Activated CD4-positive, CD25-positive, alpha-beta regulatory T cell (primary cell): ENCODE measurements around the gene GPBP1.
"Not testable (repeated sequence)": the region's sequence is repeated elsewhere in the genome, so short reads cannot be mapped to it uniquely, and the experiment has no call there.

Experiments used
- DNase-seq, 4 experiments: peaks; one replicate each; lab custom pipeline; 2025; lab: John Stamatoyannopoulos, UW

Gene GPBP1

DNA sequence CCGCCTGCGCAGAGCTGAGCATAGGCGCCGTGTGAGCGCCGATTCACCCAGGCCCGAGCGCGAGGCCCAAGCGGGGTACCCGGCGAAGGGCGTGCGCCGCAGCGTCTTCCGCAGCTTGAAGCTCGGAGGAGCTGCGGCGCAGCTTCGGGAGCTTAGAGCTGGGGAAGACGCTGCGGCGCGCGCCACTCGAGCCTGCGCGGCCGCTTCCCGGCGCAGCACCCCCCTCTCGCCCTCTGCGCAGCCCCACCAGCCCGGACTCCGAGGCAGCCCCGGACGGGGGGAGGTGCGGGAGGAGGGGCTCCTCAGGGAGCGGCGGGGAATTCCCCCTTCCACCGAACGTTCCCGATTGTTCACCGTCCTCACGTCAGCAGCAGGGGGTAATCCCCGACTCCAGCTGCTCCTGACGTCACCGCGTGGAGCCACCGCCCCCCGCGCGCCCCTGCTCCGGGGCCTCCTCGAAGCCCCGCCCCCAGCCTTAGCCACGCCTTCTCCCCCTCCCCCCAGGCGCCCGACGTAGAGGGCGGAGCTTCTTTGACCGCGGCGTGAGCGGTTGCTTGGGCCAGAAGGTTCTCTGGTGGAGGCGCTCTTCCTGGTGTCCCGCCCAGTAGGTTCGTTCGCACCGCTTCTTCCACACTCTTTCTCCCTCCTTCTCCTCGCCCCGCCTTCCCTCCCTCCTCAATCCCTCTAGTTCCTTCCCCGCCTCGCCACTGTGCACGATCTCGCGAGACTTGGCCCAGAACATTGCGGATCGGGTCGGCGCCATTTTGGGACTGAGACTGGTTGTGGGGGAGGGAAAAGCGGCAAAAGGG lies at the start of gene GPBP1:
GPBP1 (plus strand) TSS at position 741 of the 809 bp plus-strand sequence. CDS start 40,072 bp downstream, outside the sequence.
- DNase-seq: peak; percentile 96 to 99 (median 98)

GRCh38 chr5:57128325-57128724 lies 45.5 kb upstream of the GPBP1 start:
- DNase-seq: no peak

DNA sequence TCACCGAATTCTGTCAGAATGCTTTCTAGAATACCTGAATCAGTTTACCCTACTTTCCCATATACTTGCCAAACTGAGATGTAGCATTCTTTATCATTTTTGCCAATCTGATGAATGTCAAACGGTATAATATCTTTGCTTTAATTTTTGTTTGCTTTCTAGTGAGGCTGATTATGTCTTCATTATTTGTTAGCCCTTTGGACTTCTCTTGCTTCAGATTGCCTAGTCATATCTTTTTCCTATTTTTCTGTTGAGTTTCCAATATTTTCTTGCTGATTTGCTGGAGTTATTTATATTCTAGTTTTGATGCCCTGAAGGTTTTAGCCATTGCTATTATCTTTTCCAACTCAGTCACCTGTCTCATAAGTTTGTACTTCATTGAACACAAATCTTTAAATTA lies 40.3 kb upstream of the GPBP1 start:
- DNase-seq: no peak

- DNase-seq: no peak
These were observed 36.5 kb upstream of the GPBP1 start for GRCh38 chr5:57137401-57137800.

- DNase-seq: no peak
These were observed 21.5 kb upstream of the GPBP1 start for GRCh38 chr5:57152316-57152715.

- no peak for DNase-seq
These were observed 18.8 kb upstream of the GPBP1 start for GRCh38 chr5:57155033-57155432.

GRCh38 chr5:57157131-57157530 lies 16.7 kb upstream of the GPBP1 start:
- DNase-seq: no peak

DNA sequence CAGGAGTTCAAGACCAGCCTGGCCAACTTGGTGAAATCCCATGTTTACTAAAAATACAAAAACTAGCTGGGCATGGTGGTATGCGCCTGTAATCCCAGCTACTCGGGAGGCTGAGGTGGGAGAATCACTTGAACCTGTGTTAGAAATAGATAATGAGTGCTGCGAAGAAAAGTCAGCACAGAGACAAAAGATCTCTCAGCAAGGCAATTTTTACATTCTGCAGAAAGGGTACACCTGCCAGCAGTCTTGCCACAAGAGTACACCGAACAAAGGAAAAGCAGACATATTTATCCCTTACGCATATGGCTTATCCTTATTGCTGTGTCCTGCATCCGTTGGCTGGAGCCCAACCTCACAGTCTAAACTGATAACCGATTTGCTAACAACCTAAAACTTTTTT lies 16.2 kb upstream of the GPBP1 start:
- no peak for DNase-seq

GRCh38 chr5:57163553-57164006 lies 10.3 kb upstream of the GPBP1 start:
- no peak for DNase-seq

DNA sequence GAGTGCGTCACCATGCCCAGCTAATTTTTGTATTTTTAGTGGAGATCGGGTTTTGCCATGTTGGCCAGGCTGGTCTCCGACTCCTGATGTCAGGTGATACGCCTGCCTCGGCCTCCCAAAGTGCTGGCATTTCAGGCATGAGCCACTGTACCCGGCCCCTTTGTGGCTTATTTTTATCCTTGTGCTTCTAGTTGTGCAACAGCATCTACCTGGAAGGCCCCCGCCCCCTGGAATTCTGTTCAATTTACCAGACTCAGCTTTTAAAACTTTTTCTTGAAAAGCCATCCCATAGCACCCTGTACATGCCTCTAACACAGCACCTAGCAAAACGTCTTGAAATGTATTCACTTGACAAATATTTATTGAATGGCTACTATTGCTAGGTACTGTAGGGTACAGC lies 9.7 kb upstream of the GPBP1 start:
- no peak for DNase-seq

- not testable (repeated sequence) for DNase-seq
These were observed 8.7 kb upstream of the GPBP1 start for GRCh38 chr5:57165171-57165570.

GRCh38 chr5:57166276-57166675 lies 7.6 kb upstream of the GPBP1 start:
- DNase-seq: no peak

- DNase-seq: no peak
These were observed 6.7 kb upstream of the GPBP1 start for GRCh38 chr5:57167201-57167600.

GRCh38 chr5:57170116-57170515 lies 3.7 kb upstream of the GPBP1 start:
- not testable (repeated sequence) for DNase-seq

- DNase-seq: peak in 1 of 4 experiments; percentile 8
These were observed 1.9 kb upstream of the GPBP1 start for GRCh38 chr5:57171816-57172465.

GRCh38 chr5:57172466-57173318 lies 1.2 kb upstream of the GPBP1 start:
- DNase-seq: no peak

DNA sequence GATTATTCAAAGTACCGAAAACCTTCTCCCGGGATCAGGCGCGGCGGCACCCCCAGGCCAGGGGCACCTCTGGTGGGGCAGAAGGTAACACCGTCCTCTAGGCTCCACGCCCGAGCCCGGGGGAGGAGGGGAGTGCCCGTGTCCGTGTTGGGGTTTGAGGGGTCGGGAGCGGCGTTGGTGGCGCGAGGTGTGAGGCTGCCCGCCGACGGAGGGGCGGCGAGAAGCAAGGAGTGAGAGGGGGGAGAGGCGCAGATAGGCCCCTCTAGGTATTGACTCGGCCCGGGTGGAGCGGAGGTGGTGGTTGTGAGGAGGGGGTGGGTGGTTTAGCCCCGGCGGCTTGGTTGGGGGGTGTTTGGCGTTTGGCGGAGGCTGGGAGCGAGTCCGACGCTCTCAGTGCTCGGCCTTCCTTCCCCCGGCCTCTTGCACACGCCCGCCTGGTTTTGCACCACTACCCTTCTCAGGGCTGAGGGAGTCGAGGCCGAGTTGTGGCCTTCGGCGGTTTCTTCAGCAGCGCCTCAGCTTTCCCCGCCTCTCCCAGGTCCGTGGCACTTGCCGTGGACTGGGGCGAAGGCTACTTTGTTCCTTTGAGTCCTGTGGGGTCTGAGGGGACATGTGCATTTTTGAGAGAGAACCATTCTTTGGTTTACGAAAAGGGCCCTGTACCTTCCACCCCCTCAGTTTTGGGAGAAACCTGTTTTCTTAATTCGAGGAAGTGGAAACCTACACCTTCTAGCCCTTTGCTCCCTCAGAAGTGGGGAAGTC lies 450 bp downstream of the GPBP1 start:
- DNase-seq: peak in 3 of 4 experiments; percentile 21 to 61 (median 32)

DNA sequence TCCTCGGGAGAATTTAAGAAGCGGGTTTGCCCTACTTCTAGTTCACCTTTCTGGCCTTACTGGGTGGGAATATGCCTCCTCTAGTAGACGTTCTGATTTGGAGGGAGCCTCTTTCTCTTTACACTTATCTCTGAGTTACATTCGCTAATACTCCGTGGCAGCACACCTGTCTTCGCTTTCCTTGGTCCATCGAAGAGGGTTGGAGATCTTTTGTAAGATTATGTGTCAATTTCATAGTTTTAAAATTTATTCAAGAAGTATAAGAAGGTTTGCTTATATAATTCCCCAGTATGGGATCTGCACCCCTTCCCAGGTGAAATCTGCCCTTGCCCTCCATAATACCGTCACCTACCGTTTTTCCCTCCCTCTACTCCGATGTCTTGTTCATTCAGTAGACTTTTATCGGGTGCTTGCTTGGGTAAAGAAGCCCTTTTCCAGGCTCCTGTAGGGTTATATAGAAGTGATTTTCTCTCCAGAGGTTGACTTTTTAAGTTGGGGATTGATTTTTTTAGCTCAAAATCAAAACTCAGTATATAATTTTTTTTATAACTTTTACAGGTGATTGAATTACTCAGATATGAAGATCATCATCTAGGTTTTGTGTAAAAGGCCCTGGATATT lies 1.1 kb downstream of the GPBP1 start:
- DNase-seq: no peak

GRCh38 chr5:57175551-57176309 lies 1.9 kb downstream of the GPBP1 start:
- no peak for DNase-seq

GRCh38 chr5:57176350-57176857 lies 2.5 kb downstream of the GPBP1 start:
- no peak for DNase-seq
